ENCODE measurements around the gene NEK8.
A peak's percentile ranks its signal among the peaks of the same experiment; 100 is the strongest.
"Not testable (repeated sequence)": the region's sequence is repeated elsewhere in the genome, so short reads cannot be mapped to it uniquely, and the experiment has no call there.

NEK8 gene

DNA sequence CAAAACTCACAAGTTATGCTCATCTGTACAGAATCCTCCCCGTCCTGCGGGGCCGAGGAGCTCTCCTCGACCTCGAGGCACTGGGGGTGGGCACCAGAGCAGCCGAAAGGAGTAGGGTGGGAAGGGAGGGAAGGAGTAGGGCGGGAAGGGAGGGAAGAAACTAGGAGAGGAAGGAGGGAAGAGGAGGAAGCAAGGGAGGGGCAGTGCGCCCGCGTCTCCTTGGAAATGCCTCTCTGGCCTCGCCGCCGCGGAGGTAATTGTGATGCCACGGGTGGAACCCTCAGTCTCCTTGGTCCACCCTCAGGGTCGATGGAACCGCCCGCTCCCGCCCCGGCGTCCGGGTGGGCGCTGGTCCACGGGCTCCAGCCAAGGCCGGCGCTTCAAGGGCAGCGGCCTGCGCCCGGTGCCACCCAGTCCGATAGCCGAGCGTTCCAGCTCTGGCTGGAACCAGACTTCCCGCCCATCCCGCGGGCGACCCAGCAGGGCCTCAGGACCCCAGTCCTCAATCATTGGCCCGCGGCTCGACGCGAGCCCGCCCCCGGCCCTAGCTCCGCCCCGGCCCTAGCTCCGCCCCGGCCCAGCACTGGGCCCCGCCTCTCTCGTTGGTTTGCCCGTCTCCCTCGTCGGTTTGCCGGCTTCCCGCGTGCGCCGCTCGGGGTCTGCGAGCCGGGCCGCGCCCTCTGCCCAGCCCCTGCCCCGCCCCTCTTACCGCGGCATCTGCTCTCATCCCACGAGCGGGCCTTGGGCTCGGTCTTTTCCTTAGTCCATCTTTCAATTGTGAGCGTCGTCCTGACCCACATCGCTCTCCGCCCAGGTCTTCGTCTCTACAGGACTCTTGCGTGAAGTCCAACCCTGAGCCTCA lies 17.5 kb upstream of the NEK8 start:
- peak; percentile 96 for DNase-seq (ENCODE audit: low spot score)

DNA sequence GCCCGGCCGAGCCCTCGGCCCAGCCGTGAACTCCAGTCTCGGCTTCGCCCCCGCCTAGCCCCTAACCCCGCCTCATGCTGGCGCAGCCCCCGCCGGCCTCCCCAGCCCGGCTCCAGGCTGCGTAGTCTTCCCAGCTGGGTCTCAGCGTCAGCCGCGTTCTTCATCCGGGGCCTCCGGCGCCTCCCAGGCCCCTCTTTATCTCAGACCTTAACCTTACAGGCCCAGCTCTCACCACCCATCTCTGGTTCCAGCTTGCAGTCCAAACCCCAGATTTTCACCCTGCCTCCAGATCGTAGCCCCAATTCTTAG lies 16.9 kb upstream of the NEK8 start, which contains the start of gene PROCA1:
Gene PROCA1, minus strand, starts transcription at position 166 of the 309 bp plus-strand sequence. CDS start 228 bp downstream, outside the sequence.
- DNase-seq (ENCODE audit: low spot score), result no peak

DNA sequence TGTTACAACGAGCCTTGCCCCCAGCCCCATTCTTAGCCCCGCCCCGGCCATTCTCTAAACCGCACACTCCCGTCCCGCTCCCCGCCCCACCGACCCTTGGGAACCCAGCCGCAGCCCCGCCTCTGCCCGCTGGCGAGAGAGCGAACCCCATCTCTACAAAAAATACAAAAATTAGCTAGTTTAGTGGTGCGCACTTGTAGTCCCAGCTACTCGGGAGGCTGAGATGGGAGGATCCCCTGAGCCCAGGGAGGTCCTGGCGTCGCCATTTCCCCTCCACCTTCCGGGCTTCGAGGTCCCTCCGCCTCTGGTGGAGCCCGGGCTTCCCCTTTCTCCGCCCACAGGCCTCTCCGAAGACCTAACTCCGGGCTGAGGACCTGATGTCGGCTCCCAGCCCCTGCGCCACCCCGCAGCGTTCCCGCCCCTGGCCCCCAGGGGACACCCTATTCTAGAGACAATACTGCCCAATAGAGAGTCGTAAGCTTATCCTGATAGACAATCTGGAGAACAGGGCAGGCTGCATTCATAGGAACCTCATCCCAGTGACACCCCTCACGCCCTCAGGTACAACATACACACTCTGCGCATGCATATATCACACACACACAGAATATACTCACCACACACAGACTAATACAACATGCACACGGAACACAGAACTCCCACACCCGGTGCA lies 16.4 kb upstream of the NEK8 start:
- no peak for DNase-seq (ENCODE audit: low spot score)

DNA sequence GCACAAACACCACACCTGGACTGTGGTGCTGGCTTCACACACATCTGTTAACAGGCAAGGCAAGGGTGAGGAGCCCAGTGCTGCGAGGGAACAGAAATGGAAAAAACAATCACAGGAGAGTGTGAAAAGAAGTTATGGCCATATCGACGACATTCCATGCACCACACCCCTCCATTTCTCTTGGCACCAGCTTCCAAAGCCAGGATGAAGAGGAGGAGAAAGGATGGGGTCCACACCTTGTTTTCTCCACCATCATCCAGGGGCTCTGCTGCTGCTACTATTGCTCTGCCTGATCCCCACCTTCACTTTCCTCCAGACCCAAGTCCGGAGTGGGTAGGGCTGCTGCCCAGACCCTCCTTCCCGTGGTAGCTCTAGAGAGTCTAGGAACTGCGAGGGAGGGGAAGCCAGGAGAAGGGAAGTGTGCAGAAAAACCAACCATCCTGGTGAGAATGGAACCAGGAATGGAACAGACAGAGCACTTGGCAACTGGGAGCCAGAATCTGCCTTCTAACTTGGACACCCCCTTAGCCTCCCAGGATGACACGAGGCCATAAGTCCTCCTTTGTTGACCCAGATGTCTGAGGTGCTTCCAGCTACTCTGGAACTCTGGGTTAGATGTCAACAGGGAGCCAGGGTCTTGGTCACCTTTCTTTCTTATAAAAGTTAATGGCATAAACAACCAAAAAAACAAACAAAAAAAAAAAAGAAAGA lies 15.7 kb upstream of the NEK8 start:
- no peak for DNase-seq (ENCODE audit: low spot score)

DNA sequence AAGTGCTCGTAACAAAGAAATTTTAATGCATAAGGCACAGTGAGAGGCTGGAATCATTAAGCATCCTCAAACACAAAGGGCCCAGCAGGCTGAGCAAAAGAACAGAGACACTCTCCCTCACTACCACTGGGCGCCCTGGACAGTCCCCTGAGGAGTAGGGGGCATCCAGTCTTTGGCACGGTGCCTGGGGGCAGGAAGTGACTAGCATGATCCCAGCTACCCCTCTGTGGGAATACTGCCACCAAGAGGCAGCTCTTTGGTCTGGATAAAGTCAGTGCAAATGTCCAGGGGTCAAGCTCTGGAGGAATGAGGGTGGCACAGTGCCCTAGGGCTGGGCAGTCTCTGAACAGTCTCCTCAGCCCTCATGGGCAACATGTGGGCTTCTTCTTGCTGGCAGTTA lies 14.3 kb upstream of the NEK8 start:
- DNase-seq (ENCODE audit: low spot score), result no peak

DNA sequence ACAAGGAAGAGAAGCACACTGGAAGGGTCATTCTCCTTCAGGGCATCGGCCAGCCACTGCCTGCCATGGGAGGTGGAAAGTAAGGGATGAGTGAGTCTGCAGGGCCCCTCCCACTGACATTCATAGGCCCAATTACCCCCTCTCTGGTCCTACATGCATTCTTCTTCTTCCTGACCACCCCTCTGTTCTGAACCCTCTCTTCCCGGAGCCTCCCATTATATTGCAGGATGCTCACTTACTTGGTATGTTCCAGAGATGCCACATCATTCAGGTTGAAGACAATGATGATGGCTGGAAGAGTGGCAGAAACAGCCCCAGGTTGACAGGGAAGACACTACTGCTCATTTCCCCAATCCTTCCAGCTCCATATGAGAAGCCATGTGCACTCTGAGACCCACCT lies 13.4 kb upstream of the NEK8 start:
- DNase-seq (ENCODE audit: low spot score), result no peak

DNA sequence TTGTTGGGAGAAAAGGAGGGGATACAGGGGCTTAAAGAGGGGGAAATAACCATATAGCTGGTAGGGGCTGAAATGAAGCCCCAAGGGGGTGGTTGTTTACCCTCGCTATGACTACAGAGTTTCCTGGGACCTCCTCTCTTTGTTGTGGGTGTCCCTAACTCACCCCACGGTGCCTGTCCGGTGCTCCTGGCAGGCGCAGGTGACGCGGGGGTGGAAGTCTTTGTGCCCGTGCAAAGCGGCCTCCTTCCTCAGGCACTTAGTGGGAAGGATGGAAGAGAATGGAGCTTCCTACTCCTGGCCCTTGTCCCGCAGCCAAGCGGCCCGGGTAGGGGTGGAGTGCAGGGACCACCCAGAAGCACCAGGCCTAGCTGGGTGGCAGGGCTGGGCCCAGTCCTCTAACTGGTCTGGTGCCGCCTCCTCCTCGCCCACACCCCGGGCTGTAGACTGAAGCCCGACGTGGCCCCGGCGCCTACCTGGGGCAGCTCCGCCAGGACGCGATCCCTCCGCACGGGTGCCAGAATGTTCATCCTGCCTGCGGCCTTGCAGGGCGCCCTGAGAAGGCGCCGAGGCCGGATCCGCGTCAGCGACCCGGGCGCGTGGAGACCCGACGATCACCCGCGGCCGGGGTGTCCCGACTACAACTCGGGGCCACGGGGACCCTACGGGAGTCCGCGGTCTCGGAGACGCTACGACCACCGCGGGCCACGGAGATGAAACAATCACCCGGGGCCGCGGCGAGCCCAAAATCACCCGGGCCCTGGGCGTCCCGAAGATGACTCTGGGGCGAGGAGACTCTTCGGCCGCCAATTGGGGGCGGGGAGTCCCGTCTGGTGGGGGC lies 11.6 kb upstream of the NEK8 start:
- peak; percentile 58 for DNase-seq (ENCODE audit: low spot score)

DNA sequence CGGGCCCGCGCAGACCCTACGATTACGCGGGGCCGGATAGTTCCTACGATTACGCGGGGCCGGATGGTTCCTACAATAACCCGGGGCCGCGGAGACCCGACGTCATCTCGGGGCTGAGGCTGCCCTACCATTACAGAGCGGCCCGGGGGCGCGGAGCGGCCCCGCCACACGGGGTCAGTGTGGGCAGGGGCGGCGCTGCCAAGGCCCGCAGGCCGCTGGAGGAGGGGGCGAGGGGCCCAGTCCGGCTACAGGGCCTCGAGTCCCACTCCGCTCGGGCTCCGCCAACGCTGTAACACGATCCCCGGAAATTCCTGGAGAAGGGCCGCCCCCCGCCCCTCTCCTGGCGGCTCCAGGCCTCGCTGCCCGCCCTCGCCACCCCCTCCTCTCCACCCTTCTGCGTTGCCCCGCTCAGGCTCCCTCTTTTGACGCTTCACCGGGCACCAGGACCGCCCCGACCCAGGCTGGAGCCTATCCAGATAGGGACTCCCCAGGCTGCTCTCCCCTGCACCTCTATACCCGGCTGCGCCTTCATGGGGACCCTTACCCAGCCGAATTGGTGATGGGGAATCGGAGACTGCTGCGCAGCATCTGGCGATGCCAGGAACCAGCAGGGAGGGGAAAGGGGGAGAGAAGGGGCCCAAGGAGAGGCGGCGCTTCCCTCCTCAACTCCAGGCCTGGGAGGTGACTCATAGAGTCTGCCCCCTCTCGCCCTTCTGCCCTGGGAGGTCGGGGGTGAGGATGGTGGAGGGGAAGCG lies 10.8 kb upstream of the NEK8 start, which contains the start of gene RAB34:
Gene RAB34, minus strand, starts transcription at position 291 of the 755 bp plus-strand sequence. CDS start 602 bp downstream, outside the sequence.
- peak; percentile 88 for DNase-seq (ENCODE audit: low spot score)

DNA sequence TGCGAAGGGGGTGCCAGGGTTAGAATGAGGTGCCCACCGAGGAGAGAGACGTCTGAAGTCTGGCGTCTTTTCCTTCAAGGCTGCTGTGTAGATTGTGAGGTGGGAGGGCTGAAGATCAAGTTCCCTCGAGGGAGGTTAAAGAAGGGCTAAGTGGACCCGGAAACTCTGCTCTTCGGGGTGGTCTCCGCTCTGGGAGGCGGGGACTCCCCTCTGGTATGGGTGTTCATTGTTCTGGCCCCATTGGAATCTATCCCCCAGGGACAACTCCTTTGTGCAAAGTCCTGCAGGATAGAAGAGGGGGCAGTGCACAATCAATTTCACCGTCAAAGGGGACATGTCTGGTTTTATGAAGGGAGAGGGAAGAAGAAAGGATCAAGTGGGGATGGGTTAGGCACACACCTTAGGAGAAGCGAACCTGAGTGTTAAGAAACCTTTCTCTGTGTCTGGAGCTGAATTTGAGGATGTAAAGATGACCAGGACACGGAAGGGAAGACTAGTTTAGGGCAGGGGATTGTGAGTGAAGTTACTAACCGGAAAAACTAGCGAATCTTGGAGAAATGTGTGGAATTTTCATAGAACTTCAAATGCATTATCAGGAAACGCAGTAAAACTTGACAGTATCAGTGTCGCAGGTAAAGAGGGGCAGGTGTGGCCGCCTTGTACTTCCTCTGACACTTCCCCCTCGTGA lies 10.1 kb upstream of the NEK8 start:
- DNase-seq (ENCODE audit: low spot score), result no peak

DNA sequence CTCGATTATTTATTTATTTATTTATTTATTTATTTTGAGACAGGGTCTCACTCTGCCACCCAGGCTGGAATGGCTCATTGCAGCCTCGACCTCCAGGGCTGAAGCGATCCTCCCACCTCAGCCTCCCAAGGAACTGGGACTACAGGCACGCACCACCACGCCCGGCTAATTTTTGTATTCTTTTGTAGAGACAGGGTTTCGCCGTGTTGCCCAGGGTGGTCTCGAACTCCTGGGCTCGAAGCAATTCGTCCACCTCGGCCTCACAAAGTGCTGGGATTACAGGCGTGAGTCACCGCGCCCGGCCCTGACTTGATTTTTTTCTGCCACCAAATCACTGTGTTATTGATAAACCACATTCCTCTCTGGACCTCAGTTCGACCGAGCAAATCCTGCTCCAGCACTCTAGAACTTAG lies 9.6 kb upstream of the NEK8 start:
- no peak for DNase-seq (ENCODE audit: low spot score)

DNA sequence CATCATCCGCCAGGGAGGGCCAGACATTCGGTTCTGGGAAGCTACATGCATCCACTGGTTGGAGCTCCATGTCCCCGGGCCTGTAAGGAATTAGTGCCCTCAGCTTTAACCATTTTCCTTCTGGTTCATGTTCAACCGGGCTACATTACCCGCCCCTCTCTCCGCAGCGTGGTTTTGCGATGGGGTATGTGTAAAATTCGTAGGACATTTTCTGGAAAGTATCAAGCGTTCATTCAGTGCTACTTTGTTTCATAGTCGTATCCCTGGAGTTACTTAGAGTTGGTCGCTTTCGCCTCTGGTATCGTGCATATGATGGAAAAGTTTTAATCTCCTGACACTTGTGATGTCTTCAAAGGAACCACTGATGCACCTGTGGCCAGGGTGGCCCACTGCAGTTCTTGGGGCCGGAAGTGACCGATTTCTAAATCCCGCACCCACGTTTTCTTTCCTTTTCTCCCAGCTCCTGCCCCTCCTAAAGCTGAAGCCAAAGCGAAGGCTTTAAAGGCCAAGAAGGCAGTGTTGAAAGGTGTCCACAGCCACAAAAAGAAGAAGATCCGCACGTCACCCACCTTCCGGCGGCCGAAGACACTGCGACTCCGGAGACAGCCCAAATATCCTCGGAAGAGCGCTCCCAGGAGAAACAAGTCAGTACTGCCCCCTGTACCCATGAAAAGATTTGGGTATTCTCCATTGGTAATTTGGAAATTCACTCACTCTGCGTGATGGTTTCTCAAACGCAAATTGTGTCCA lies 8.2 kb upstream of the NEK8 start:
- DNase-seq (ENCODE audit: low spot score), result no peak

DNA sequence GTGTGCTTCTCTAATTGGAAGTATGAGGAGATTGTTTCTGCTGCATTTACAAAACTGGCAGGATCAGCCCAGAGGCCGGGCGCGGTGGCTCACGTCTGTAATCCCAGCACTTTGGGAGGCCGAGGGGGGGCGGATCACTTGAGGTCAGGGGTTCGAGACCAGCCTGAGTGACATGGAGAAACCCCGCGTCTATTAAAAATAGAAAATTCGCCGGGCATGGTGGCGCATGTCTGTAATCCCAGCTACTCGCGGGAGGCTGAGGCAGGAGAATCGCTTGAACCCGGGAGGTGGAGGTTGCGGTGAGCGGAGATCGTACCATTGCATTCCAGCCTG lies 7.6 kb upstream of the NEK8 start:
- not testable (repeated sequence) for DNase-seq (ENCODE audit: low spot score)

DNA sequence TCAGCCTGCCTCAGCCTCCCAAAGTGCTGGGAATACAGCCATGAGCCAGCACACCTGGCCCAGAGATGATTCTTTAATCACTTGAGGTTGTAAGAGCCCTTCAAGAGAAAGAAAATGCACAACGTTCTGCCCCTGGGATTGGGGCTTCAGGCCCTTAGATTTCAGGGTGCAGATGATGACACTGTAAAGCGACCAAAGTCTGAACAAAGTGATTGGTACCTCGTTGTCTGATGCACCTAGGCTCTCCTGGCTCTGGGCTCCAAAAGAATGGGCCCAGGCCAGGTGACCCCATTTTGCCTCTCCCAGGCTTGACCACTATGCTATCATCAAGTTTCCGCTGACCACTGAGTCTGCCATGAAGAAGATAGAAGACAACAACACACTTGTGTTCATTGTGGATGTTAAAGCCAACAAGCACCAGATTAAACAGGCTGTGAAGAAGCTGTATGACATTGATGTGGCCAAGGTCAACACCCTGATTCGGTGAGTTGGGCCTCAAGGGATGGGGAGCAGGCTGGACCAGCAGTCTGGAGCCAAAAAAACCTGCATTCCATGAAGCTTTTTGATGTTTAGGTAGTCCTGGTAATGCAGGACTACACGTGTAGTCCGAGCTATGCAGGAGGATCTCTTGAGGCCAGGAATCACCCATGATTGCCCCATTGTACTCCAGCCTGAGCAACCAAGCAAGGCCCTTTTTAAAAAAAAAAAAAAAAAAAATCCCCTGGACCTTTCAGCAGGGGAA lies 6.0 kb upstream of the NEK8 start:
- no peak for DNase-seq (ENCODE audit: low spot score)

DNA sequence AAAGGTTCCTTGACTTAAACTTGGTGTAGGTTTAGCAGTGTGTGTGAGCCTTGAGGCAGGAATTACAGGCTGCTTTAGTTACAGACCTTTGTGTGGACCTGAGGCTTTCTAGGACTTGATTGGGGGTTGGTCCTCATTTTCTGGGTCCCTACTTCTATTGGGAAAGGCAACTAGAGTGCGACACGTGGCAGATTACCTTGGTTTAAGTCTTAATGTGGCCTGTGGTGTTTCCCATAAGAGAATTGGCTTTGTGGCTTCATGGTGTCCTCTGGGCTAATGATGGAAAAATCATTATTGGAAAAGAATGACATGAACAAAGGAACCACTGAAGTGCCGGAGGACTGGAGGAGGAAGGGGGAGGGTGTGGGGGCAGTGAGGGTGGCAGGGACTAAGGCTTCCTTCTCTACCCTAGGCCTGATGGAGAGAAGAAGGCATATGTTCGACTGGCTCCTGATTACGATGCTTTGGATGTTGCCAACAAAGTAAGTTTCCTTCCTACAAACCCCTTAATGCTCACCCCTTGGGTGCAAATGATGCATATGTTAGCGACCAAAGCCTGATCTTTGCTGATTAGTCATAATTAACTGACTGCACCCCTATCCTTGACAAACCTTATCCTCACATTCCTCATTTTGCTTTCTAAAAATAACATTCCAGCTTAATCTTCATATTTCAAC lies 5.3 kb upstream of the NEK8 start:
- DNase-seq (ENCODE audit: low spot score), result no peak

DNA sequence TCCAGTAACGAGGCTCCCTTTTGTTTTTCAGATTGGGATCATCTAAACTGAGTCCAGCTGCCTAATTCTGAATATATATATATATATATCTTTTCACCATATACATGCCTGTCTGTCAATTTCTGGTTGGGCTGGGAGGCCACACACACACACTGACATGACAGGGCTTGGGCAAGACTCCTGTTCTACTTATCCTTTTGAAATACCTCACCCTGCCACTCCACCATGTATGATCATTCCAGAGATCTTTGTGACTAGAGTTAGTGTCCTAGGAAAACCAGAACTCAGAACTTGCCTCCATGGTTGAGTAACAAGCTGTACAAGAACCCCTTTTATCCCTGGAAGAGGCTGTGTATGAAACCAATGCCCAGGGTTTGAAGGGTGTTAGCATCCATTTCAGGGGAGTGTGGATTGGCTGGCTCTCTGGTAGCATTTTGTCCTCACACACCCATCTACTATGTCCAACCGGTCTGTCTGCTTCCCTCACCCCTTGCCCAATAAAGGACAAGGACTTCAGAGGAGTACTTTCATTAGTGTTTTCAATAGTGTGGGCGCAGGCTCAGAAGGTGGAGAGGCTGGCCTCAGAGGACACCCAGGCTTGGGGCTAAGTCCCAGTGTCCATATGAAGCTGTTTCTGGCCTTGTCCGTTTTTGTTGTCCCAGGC lies 4.6 kb upstream of the NEK8 start:
- DNase-seq (ENCODE audit: low spot score), result not testable (repeated sequence)

DNA sequence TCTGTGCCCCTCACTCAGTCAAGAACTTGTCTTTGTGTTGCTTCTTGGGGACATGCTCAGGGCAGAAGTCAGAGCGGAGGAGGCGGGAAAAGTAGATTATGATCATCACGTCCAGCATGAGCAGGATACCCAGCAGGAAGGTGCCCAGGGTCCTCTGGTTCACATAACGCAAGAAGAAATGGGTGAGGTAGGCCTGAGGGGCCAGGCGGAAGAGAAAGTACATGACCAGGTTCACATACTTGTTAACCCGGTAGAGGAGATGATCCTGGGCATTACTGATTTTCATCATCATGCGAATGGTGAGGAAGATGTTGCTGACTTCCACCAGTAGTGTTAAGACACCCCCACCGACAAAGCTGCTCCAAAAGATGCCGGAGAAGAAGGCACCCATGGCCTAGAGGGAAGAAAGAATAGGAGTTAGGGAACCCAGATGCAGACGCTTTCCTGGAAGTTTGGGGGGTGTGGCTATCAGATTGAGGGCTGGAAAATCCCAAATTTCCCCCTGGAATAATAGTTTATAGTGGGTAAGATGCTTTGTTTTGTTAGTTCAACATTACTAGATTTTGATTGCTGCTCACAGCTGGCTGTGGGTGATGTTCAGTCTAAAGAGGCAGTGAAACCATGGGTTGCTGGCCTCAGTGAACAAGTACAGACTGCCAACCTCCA lies 4.0 kb upstream of the NEK8 start:
- DNase-seq (ENCODE audit: low spot score), result no peak

DNA sequence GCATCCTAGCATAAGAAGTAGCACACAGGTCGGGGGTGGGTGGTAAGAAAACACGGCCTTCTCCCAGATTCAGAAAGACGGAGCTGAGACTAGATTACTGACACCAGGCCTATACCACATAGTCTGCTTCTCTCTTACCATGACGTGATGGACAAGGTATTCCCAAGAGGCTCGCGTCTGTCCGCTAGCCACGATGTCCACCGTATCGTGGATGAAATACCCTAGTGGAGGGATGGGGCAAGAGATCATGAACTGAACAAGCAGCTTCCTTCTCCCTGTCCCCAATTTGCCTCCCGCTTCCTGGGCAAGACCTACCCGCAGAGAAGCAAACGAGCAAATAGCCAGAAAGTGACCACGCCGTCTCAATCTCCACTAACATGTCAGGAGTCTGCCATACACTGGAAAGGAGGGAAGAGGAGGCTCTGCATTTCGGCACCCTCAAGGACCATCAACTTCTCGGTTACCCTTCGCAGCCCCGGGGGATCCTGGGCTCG lies 3.4 kb upstream of the NEK8 start:
- no peak for DNase-seq (ENCODE audit: low spot score)

Data from GM03348 (cell line).